Measurements from ENCODE around the gene BCR. TPM values are rescaled to one million over a fixed set of nuclear protein-coding genes. Genes with fewer than 3 reads are reported as not detected.

The BCR gene
- total and polyA plus RNA-seq, 2 of the 4 experiments (the other 2 are of a cell fraction), result 28.9 to 44.6 TPM

GRCh38 chr22:23223569-23224317, 43.4 kb downstream of the BCR start:
- no TSS peak for BruUV-seq (replicated peaks)
- in situ Hi-C loops (cut with MboI; ENCODE audit: low sequenced_read_pairs) (no loop called here), intact Hi-C loops (cut with micrococcal nuclease) (no loop called here), dilution Hi-C loops (cut with HindIII; ENCODE audit: low sequenced_read_pairs, unreplicated experiment) (no loop called here)
- no peak overlapping the region for H2BK15ac ChIP-seq (ENCODE audit: low read depth, low read length)
- no peak overlapping the region for H3K23ac ChIP-seq (ENCODE audit: low read depth, low read length)
- no peak overlapping the region; the same call in 1 of the 2 replicates for H2AK5ac ChIP-seq (ENCODE audit: low read depth, low read length)
- no peak overlapping the region for H2AFZ ChIP-seq (replicated peaks; ENCODE audit: low read length, poor library complexity)
- no peak overlapping the region for H3K4me2 ChIP-seq (ENCODE audit: low read depth, low read length)
- ATAC-seq (ENCODE audit: low read depth) (no peak), DNase-seq (no peak)
- H3K36me3 ChIP-seq (ENCODE audit: control insufficient read depth, insufficient read depth, low read length), result no peaks in the 10 kb centered on the region
- no peak overlapping the region for H4K8ac ChIP-seq (ENCODE audit: low read depth in 2 of 2, low read length in 2 of 2)
- no peak overlapping the region for H3K4me3 ChIP-seq (ENCODE audit: insufficient read depth, low read depth, low read length)
- no peak overlapping the region; the same call in 1 of the 2 replicates for H3K4ac ChIP-seq (ENCODE audit: low read depth, low read length)
- no peak overlapping the region for H4K5ac ChIP-seq (ENCODE audit: low read depth, low read length)
- H2BK5ac ChIP-seq (ENCODE audit: low read depth, low read length, poor library complexity, severe bottlenecking), result no peak overlapping the region
- peaks cover 29% of the 10 kb centered on the region for H3K4me1 ChIP-seq (ENCODE audit: control insufficient read depth, insufficient read depth, low read length)
- no peak overlapping the region for H2BK20ac ChIP-seq (ENCODE audit: low read depth, low read length)
- no peak overlapping the region for H3K56ac ChIP-seq (ENCODE audit: extremely low read depth, insufficient read depth, low read length)
- H3K9ac ChIP-seq (ENCODE audit: low read depth, low read length), result no peak overlapping the region
- peaks cover 38 to 85% of the 10 kb centered on the region in 2 experiments for H3K79me1 ChIP-seq (ENCODE audit: low read depth in 1 of 2, low read length in 2 of 2)
- no peak overlapping the region for H2BK120ac ChIP-seq (ENCODE audit: low read depth, low read length)
- ChIA-PET POLR2A (ENCODE audit: unreplicated experiment) (no interaction called here), CTCF (no interaction called here)
- TF ChIP-seq CHD1 (IDR thresholded peaks at IDR 0.05; ENCODE audit: low read depth, low read length), result no peak
- no peak for TF ChIP-seq NFE2L2 (IDR thresholded peaks at IDR 0.05; ENCODE audit: low read depth, low read length)
- no peak for TF ChIP-seq CEBPB (IDR thresholded peaks at IDR 0.05; ENCODE audit: low read depth, low read length)
- TF ChIP-seq ELK1 (IDR thresholded peaks at IDR 0.05; ENCODE audit: borderline replicate concordance, low read depth, low read length), result no peak
- no peak for TF ChIP-seq RCOR1 (IDR thresholded peaks at IDR 0.05; ENCODE audit: insufficient replicate concordance, low read length)
- no peak for TF ChIP-seq POLR2A (IDR thresholded peaks at IDR 0.05; ENCODE audit: low read depth, low read length)
- TF ChIP-seq SMC3 (IDR thresholded peaks at IDR 0.05; ENCODE audit: low read depth, low read length), result no peak
- TF ChIP-seq CTCF (conservative IDR thresholded peaks at IDR 0.05; ENCODE audit: low read depth, low read length), result no peak
- no peak for TF ChIP-seq MAFK (IDR thresholded peaks at IDR 0.05; ENCODE audit: low read depth, low read length)
- no peak for TF ChIP-seq MAZ (IDR thresholded peaks at IDR 0.05; ENCODE audit: borderline replicate concordance, low read depth, low read length)
- H3K27ac ChIP-seq (ENCODE audit: insufficient read depth, low read length), result no peak overlapping the region
- H4K91ac ChIP-seq (ENCODE audit: insufficient read depth, low read depth, low read length), result no peak overlapping the region
- no peak overlapping the region for H3K14ac ChIP-seq (replicated peaks; ENCODE audit: low read depth, low read length)
- peaks cover 48% of the 10 kb centered on the region for H4K20me1 ChIP-seq (ENCODE audit: insufficient read depth, low read length)
- H3K9me1 ChIP-seq (ENCODE audit: insufficient read depth, low read length), result peaks cover 37% of the 10 kb centered on the region
- no peaks in the 10 kb centered on the region for H3K9me3 ChIP-seq (ENCODE audit: control insufficient read depth, insufficient read depth, low read length)
- 100% methylated on average over 1 of the region's 12 CpGs; no CpG with 5 or more reads in 1 of the 2 experiments for WGBS, 2 experiments (ENCODE audit: extremely low coverage in 2 of 2, insufficient read length in 1 of 2)
- H2AK9ac ChIP-seq (replicated peaks; ENCODE audit: low read depth, low read length, poor library complexity), result no peak overlapping the region
- no peak overlapping the region for H3K18ac ChIP-seq (ENCODE audit: low read depth, low read length)
- H3K27me3 ChIP-seq (ENCODE audit: control insufficient read depth, insufficient read depth, low read length), result no peaks in the 10 kb centered on the region

All from IMR-90 (cell line).